H1 (cell line): ENCODE results near the gene C1orf21. TPM values are rescaled to one million over a fixed set of nuclear protein-coding genes. Genes with fewer than 3 reads are reported as not detected.

Experiments used
- HDAC2 ChIP-seq, 2 experiments: fragments of 300-600 bp in 1 of 2; sonication (generic) in 1 of 2; IDR thresholded peaks; 2 replicates each; pipeline ENCODE4 v1.6.1; 2011 to 2012; ENCODE audit warnings: low read depth in 2 of 2, low read length in 2 of 2, mild to moderate bottlenecking in 2 of 2, moderate library complexity in 2 of 2, borderline replicate concordance in 1 of 2, inconsistent platforms in 1 of 2
- polyA plus RNA-seq, 7 experiments: library from polyadenylated mRNA; depleted of rRNA in 3 of 7; stranded (reverse) in 5 of 7; unstranded in 2 of 7; fragments of >200 nt in 5 of 7; fragments of 200-250 nt in 2 of 7; gene quantifications; 1 replicate in 5 of 7; 2 replicates in 1 of 7; 4 replicates in 1 of 7; pipeline versions ENCODE4 v1.2.1 to v1.2.3, GENCODE V29; 2011 to 2013; ENCODE audit warnings: missing spikeins in 2 of 7, mixed read lengths in 2 of 7
- total RNA-seq: library from RNA; stranded (reverse); fragmentation: NEBNext Ultra II Directional; extraction: Animal tissue kit (Norgen Biotek cat#: 25700); gene quantifications from 2 replicates; pipeline ENCODE4 v1.2.1, GENCODE V29; 2021

Gene C1orf21
- total and polyA plus RNA-seq, 2 of the 8 experiments (the other 6 are each of a cell fraction or from before 2014, with no cell fraction given): 16.6 to 51.0 TPM

- no peak for TF ChIP-seq HDAC2 (IDR thresholded peaks at IDR 0.05; ENCODE audit: borderline replicate concordance in 1 of 2, low read depth in 2 of 2, low read length in 2 of 2)
These were observed 203.4 kb downstream of the C1orf21 start (continued) for GRCh38 chr1:184590163-184590750.
